Natural killer cell (primary cell): ENCODE data around the gene C1orf52. TPM values are rescaled to one million over a fixed set of nuclear protein-coding genes. Genes with fewer than 3 reads are reported as not detected.
"Not testable (repeated sequence)": the region's sequence is repeated elsewhere in the genome, so short reads cannot be mapped to it uniquely, and the experiment has no call there.

Source experiments
- ATAC-seq, 3 donors: fragments of 150-1000 bp in 2 of 3; fragments of 200-7000 bp in 1 of 3; cut with Tn5 transposase; 1 replicate in 1 of 3; 2 replicates in 2 of 3; pipeline ENCODE4 v1.10.0; 2021; ENCODE audit warnings: mild to moderate bottlenecking in 2 of 3, moderate library complexity in 2 of 3
- DNase-seq, 2 donors: peaks; one replicate each; pipeline versions ENCODE4 v3.0.0 to v3.0.0-alpha.2; 2013 to 2021; ENCODE audit warnings: mixed read lengths in 1 of 2
- H3K27ac ChIP-seq: one replicate; pipeline ENCODE4 v1.5.1; 2013; ENCODE audit warnings: mild to moderate bottlenecking, low read length
- H3K27me3 ChIP-seq: one replicate; pipeline ENCODE4 v1.6.1; 2013; ENCODE audit warnings: low read length; ENCODE audit not compliant: control insufficient read depth, insufficient read depth
- H3K36me3 ChIP-seq: one replicate; pipeline ENCODE4 v1.6.1; 2013; ENCODE audit warnings: low read length; ENCODE audit not compliant: control insufficient read depth, insufficient read depth
- H3K4me1 ChIP-seq: one replicate; pipeline ENCODE4 v1.6.1; 2013; ENCODE audit warnings: low read length; ENCODE audit not compliant: control insufficient read depth, insufficient read depth
- H3K4me3 ChIP-seq: one replicate; pipeline ENCODE4 v1.5.1; 2013; ENCODE audit warnings: low read length
- H3K9me3 ChIP-seq: one replicate; pipeline ENCODE4 v1.6.1; 2013; ENCODE audit warnings: low read length; ENCODE audit not compliant: control insufficient read depth, insufficient read depth
- H3K27ac Mint-ChIP-seq, 2 donors: one replicate each; pipeline ENCODE4 v1.8.0; 2022; ENCODE audit warnings: mild to moderate bottlenecking in 2 of 2, mixed read lengths in 2 of 2, moderate library complexity in 1 of 2
- H3K27me3 Mint-ChIP-seq, 2 donors: one replicate each; pipeline ENCODE4 v1.8.0; 2022; ENCODE audit warnings: low read depth in 2 of 2, mixed read lengths in 2 of 2
- H3K36me3 Mint-ChIP-seq: one replicate; pipeline ENCODE4 v1.8.0; 2022; ENCODE audit warnings: mixed read lengths
- H3K4me1 Mint-ChIP-seq, 2 donors: one replicate each; pipeline ENCODE4 v1.8.0; 2022; ENCODE audit warnings: mixed read lengths in 2 of 2
- H3K4me3 Mint-ChIP-seq: one replicate; pipeline ENCODE4 v1.8.0; 2022; ENCODE audit warnings: mild to moderate bottlenecking, moderate library complexity, mixed read lengths
- H3K9me3 Mint-ChIP-seq, 2 donors: one replicate each; pipeline ENCODE4 v1.8.0; 2022; ENCODE audit warnings: mixed read lengths in 2 of 2
- WGBS: methylation state at CpG from one replicate; pipeline ENCODE4 v1.1.7; 2013; ENCODE audit warnings: missing lambda C conversion rate; ENCODE audit not compliant: insufficient coverage; 5-methylcytosine and 5-hydroxymethylcytosine counted together
- intact Hi-C: fragments of 100-400 bp; cut with micrococcal nuclease; formaldehyde crosslinking; loops from one replicate; pipeline ENCODE4 v1.14.2; 2022
- total RNA-seq, 4 donors: library from RNA; stranded (reverse); fragments of 120-200 nt in 1 of 4; gene quantifications; one replicate each; pipeline versions ENCODE4 v1.2.3 to v1.2.4, GENCODE V29; 2013 to 2022
- TF ChIP-seq, protein P1 (sequence below): fragments of 200-600 bp; IDR thresholded peaks from one replicate; pipeline ENCODE4 v1.8.0; 2022; ENCODE audit warnings: antibody characterized with exemption

Gene C1orf52
- total RNA-seq, 3 donors from 2014 or later (not counting 1 experiment from before 2014, with no cell fraction given), result 50.6 to 67.3 (median 58.9) TPM

DNA sequence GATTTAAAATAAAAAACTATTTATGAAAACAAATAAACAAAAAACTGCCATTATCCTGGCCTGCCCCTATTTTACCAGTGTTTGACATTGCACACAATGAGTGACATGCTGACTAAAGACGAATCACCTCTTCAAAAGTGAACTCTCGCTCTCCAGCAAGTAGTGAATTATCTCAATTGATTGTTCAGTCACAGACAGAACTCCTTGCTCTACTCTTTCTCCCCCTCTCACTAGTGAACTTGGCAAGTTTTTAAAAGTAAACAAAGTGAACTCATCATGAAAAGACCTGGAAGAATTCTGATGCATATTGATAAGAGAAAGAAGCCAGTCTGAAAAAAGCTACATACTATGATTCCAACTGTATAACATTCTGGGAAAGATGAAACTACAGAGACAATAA, 4.7 kb upstream of the C1orf52 start:
- 100% methylated on average over 2 of the region's 2 CpGs for WGBS
- Histone ChIP-seq H3K36me3 (peaks cover 40% of the 10 kb centered on the region), H3K4me3 (no peak overlapping the region), H3K4me1 (peaks cover 5% of the 10 kb centered on the region), H3K9me3 (no peaks in the 10 kb centered on the region), H3K27ac (no peak overlapping the region), H3K27me3 (no peaks in the 10 kb centered on the region)
- DNase-seq, result no peak
- H3K9me3 Mint-ChIP-seq, result no peaks in the 10 kb centered on the region
- peaks cover 15 to 17% of the 10 kb centered on the region in 2 donors for H3K4me1 Mint-ChIP-seq
- no peak for ATAC-seq
- TF ChIP-seq, protein P1, sequence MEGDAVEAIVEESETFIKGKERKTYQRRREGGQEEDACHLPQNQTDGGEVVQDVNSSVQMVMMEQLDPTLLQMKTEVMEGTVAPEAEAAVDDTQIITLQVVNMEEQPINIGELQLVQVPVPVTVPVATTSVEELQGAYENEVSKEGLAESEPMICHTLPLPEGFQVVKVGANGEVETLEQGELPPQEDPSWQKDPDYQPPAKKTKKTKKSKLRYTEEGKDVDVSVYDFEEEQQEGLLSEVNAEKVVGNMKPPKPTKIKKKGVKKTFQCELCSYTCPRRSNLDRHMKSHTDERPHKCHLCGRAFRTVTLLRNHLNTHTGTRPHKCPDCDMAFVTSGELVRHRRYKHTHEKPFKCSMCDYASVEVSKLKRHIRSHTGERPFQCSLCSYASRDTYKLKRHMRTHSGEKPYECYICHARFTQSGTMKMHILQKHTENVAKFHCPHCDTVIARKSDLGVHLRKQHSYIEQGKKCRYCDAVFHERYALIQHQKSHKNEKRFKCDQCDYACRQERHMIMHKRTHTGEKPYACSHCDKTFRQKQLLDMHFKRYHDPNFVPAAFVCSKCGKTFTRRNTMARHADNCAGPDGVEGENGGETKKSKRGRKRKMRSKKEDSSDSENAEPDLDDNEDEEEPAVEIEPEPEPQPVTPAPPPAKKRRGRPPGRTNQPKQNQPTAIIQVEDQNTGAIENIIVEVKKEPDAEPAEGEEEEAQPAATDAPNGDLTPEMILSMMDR, result no peak
- peak overlapping the region in 1 of 2 donors; percentile 1 for H3K27ac Mint-ChIP-seq
- H3K27me3 Mint-ChIP-seq, result no peaks in the 10 kb centered on the region
- H3K4me3 Mint-ChIP-seq, result no peak overlapping the region
- intact Hi-C loops, result no loop called here
- peaks cover 3% of the 10 kb centered on the region for H3K36me3 Mint-ChIP-seq

DNA sequence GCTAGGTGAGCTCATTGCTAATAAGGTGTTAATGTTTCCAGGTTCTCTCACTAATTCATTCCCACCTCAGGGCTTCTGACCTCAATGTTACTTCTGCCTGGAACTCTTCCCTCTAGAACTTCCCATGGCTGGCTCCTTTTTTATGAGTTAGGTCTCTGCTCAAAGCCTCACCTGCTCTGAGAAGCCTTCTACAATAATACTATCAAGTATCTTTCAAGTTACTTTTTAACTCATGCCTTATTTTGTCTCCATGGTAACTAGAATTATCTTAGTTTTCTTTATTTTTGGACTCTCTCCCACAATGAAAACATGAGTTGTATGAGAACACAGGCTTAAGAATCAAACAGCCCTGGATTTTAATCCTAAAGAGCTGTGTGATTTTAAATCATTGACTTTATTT, 3.5 kb upstream of the C1orf52 start:
- peaks cover 12% of the 10 kb centered on the region for H3K4me1 ChIP-seq
- Mint-ChIP-seq H3K4me3 (peak overlapping the region; percentile 37), H3K9me3 (no peaks in the 10 kb centered on the region), H3K36me3 (no peaks in the 10 kb centered on the region), H3K27me3 (no peaks in the 10 kb centered on the region), H3K27ac (no peak overlapping the region), H3K4me1 (peaks cover 20% of the 10 kb centered on the region in 2 donors)
- intact Hi-C loops, result no loop called here
- DNase-seq, result no peak
- no peak for ATAC-seq
- no peaks in the 10 kb centered on the region for H3K9me3 ChIP-seq
- no peak overlapping the region for H3K4me3 ChIP-seq
- H3K27me3 ChIP-seq, result no peaks in the 10 kb centered on the region
- H3K36me3 ChIP-seq, result peaks cover 32% of the 10 kb centered on the region
- no peak overlapping the region for H3K27ac ChIP-seq
- TF ChIP-seq, protein P1, result no peak

DNA sequence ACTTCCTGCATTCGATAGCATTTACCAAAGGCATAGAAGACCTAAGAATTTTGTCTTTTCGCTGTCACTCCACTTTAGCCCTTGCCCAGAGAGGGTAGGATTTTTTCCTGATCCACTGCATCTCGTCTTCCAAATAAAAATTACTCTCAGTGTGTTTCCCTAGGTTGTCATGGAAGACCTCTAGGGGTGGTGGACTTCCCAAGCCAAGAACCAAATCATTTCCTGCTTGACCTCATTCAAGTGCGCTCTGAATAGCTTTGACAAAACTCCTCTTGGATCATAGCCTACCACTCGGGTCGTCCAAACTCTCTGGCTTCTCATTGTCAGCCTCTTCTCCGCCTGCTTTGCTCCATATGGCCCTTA, 431 bp upstream of the C1orf52 start:
- Mint-ChIP-seq H3K27ac (peak overlapping the region; percentile 94 to 98), H3K4me1 (peaks cover 31 to 33% of the 10 kb centered on the region in 2 donors), H3K9me3 (no peaks in the 10 kb centered on the region), H3K36me3 (peaks cover 10% of the 10 kb centered on the region), H3K4me3 (peak overlapping the region; percentile 98), H3K27me3 (no peaks in the 10 kb centered on the region)
- Histone ChIP-seq H3K36me3 (peaks cover 24% of the 10 kb centered on the region), H3K27ac (no peak overlapping the region), H3K9me3 (no peaks in the 10 kb centered on the region), H3K4me3 (peak overlapping the region; percentile 86), H3K27me3 (no peaks in the 10 kb centered on the region), H3K4me1 (peaks cover 17% of the 10 kb centered on the region)
- WGBS, result 75% methylated on average over 7 of the region's 7 CpGs
- ATAC-seq (peak in 1 of 3 donors; percentile 1), DNase-seq (no peak)
- intact Hi-C loops, result loop anchor here (1.0 to 10.0 kb wide), 3 partner anchors 16 to 315 kb away; partner anchors contain the start of gene BCL10
- TF ChIP-seq, protein P1, result peak; percentile 56

DNA sequence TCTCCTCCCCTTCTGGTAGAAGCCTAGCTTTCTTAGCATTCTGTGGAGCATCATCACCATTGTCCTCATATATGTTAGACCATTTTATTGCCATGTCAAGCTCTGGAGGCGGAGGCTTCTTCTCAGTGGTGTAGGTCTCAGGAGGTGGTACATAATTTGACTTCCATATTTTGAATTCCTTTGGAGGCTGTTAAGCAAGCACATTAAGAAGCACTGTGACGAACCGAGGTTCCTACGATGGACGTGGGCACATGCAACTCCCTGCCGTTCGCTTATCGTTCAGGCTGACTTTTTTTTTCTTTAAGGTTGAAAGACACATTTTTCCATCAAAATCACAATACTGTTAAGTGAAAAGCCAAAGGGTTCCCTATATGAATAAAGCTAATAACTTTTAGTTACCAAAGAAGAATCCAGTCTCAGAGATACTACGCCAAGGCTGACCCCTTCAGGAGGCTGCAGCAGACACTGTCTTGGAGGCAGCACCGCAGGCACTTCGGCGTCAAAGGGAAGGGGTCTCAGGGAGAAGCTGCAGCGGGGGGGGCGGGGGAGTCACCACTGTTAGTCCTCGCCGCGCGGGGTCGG, 835 bp downstream of the C1orf52 start:
- no peaks in the 10 kb centered on the region for H3K9me3 ChIP-seq
- peak overlapping the region; percentile 86 for H3K4me3 ChIP-seq
- no peak overlapping the region for H3K27ac ChIP-seq
- TF ChIP-seq, protein P1, result no peak
- Mint-ChIP-seq H3K36me3 (peaks cover 10% of the 10 kb centered on the region), H3K4me1 (peaks cover 31 to 39% of the 10 kb centered on the region in 2 donors), H3K27me3 (no peaks in the 10 kb centered on the region), H3K9me3 (no peaks in the 10 kb centered on the region), H3K4me3 (peak overlapping the region; percentile 98), H3K27ac (peak overlapping the region; percentile 94 to 98)
- H3K36me3 ChIP-seq, result peaks cover 24% of the 10 kb centered on the region
- no peaks in the 10 kb centered on the region for H3K27me3 ChIP-seq
- WGBS, result 17% methylated on average over 19 of the region's 19 CpGs
- DNase-seq (no peak), ATAC-seq (no peak)
- intact Hi-C loops, result loop anchor here (1.0 to 10.0 kb wide), 3 partner anchors 18 to 313 kb away; partner anchors contain the start of gene BCL10
- H3K4me1 ChIP-seq, result peaks cover 21% of the 10 kb centered on the region

DNA sequence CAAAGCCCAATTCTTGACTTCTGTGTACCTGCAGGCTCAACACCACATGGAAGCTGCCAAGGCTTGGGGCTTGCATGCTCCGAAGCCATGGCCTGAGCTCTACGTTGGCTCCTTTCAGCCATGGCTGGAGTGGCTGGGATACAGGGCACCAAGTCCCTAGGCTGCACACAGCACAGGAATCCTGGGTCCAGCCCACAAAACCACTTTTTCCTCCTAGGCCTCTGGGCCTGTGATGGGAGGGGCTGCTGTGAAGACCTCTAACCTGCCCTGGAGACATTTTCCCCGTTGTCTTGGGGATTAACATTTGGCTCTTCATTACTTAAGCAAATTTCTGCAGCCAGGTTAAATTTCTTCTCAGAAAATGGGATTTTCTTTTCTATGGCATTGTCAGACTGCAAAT, 10.4 kb downstream of the C1orf52 start:
- DNase-seq, H3K9me3 Mint-ChIP-seq, H3K27me3 ChIP-seq, H3K27ac ChIP-seq, H3K4me3 ChIP-seq, H3K36me3 Mint-ChIP-seq, intact Hi-C loops, H3K9me3 ChIP-seq, H3K4me1 ChIP-seq, ATAC-seq, H3K27me3 Mint-ChIP-seq, H3K4me3 Mint-ChIP-seq: not testable (repeated sequence)
- peaks cover 28% of the 10 kb centered on the region for H3K36me3 ChIP-seq
- 90% methylated on average over 3 of the region's 3 CpGs for WGBS
- Mint-ChIP-seq H3K27ac (peak overlapping the region in 1 of 2 donors; percentile 41), H3K4me1 (peaks cover 16 to 24% of the 10 kb centered on the region in 2 donors)
